Activated naive CD4-positive, alpha-beta T cell treated with anti-CD3 and anti-CD28 coated beads, Interleukin-2, amount 50 U/mL, for 72 hours (primary cell): Measurements from ENCODE around the gene SUGP2. TPM values are rescaled to one million over a fixed set of nuclear protein-coding genes. Genes with fewer than 3 reads are reported as not detected.

Experiments used
- ATAC-seq, 2 donors: fragments of 150-1000 bp; cut with Tn5 transposase; 2 replicates each; pipeline ENCODE4 v1.10.0; 2021; ENCODE audit warnings: mild to moderate bottlenecking in 2 of 2, moderate library complexity in 2 of 2
- DNase-seq, 2 donors: peaks; one replicate each; pipeline ENCODE4 v3.0.0; 2021 to 2022; ENCODE audit warnings: low spot score in 2 of 2
- H3K27ac Mint-ChIP-seq, 2 donors: one replicate each; pipeline ENCODE4 v1.8.0; 2022; ENCODE audit warnings: mild to moderate bottlenecking in 2 of 2, mixed read lengths in 2 of 2
- H3K36me3 Mint-ChIP-seq, 2 donors: one replicate each; pipeline ENCODE4 v1.8.0; 2022; ENCODE audit warnings: mixed read lengths in 2 of 2
- H3K9me3 Mint-ChIP-seq, 2 donors: one replicate each; pipeline ENCODE4 v1.8.0; 2022; ENCODE audit warnings: mixed read lengths in 2 of 2
- total RNA-seq, 2 donors: library from RNA; stranded (reverse); gene quantifications; one replicate each; pipeline ENCODE4 v1.2.3, GENCODE V29; 2022

SUGP2 gene
- total RNA-seq, 2 donors from 2014 or later = 119 to 248 TPM

- ATAC-seq = peak in 1 of 2 donors; percentile 12
- Mint-ChIP-seq H3K9me3 (no peaks in the 10 kb centered on the region), H3K27ac (no peak overlapping the region), H3K36me3 (peaks cover 0 to 9% of the 10 kb centered on the region in 2 donors)
- DNase-seq = no peak
These were observed 43.1 kb downstream of the SUGP2 start for GRCh38 chr19:18990128-18990708.

DNA sequence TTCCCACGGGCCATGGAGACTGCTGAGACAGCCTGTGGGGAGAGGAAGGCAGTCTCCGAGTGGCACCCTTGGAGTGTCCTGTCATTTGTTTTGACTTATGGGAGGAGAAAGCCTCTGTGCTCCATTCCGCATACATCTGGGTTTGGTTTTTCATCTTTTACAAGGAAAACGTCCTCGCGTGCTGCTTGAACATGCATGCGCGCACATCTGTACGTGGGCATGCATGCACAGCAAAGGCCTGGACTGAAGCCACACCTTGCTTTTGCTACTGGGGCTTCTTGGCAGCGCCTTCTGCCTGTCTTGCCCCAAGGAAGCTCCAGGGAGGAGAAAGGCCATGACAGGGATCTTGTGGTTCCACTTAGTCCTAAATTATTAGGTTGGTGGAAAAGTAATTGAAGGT is 44.0 kb downstream of the SUGP2 start:
- DNase-seq (no peak), ATAC-seq (no peak)
- H3K36me3 Mint-ChIP-seq = peaks cover 0 to 9% of the 10 kb centered on the region in 2 donors
- H3K9me3 Mint-ChIP-seq = no peaks in the 10 kb centered on the region
- peak overlapping the region in 1 of 2 donors; percentile 30 for H3K27ac Mint-ChIP-seq

DNA sequence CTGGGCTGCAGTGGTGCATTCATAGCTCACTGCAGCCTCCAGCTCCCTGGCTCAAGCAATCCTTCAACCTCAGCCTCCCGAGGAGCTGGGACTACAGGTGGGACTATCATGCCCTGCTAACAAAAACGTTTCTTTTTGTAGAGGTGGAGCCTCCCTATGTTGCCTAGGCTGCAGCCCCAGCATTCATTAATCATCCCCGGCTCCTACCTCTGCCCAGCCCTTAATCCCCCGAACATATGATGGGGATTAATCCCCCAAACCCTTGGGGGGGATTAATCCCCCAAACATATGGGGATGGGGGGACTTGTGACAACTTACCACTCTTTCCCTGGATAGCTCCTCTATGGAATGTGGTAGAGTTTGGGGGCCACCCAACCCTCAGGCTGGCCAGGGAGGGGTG is 45.9 kb downstream of the SUGP2 start:
- Mint-ChIP-seq H3K9me3 (no peaks in the 10 kb centered on the region), H3K27ac (no peak overlapping the region)

DNA sequence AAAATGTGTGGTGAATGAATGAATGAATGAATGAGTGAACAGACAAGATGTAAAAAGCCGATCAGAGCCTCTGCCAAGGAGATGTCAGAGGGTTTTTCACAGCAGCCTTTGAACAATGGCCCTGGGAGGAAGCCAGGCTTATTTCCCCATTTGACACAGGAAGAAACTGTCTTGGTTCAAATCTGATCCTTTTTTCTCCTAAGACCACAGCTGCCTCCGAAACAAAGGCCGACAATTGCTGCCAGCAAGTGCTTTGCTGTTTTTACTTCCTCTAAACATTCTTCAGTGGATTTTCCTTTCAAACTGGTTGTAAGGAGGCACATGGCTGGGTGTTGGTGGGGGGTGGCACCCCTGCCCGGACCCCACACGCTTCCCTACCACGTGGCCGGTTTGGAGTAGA is 48.1 kb downstream of the SUGP2 start:
- no peak for DNase-seq
- no peak for ATAC-seq
- H3K9me3 Mint-ChIP-seq = no peaks in the 10 kb centered on the region
- H3K36me3 Mint-ChIP-seq = no peaks in the 10 kb centered on the region
- no peak overlapping the region for H3K27ac Mint-ChIP-seq

More for the DNA sequence above, 45.9 kb downstream of the SUGP2 start:
- no peaks in the 10 kb centered on the region for H3K36me3 Mint-ChIP-seq
- no peak for ATAC-seq
- DNase-seq = no peak

DNA sequence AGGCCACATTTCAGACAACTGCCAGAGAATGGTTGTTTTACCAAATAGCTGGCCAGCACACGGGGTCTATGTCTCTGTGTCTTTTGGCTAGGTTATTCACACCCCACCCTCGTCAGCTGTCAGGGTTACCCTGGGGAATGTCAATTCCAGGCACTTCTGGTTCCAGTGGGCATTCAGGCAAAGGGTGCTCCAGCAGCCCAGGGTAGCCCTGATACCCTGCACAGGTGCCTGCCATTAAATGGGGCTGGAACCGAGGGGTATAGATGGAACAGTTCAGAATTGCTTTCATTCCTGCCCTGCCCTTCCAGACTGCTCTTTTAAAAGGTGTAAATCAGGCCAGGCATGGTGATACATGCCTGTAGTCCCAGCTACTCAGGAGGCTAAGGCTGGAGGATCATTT is 49.1 kb downstream of the SUGP2 start:
- DNase-seq (no peak), ATAC-seq (no peak)
- no peaks in the 10 kb centered on the region for H3K36me3 Mint-ChIP-seq
- H3K27ac Mint-ChIP-seq = no peak overlapping the region
- no peaks in the 10 kb centered on the region for H3K9me3 Mint-ChIP-seq

DNA sequence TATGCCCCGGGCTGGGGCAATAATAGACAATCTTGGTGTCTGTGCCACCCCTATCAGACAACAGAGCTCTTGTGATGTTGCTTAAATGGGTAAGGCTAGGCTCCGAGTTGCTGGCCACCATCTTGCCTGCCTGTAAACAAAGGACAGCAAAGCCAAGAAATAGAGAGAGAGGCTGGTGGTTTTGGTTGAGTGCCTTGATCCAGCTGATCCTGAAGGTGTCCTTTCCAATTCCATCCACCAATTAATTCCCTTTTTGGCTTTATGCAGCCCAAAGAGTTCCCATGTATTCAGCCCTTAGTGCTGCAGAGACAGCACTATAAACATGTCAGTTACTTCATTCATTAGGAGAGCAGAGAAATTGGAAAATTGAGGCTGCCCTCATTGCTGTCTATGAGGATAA is 50.6 kb downstream of the SUGP2 start:
- DNase-seq (no peak), ATAC-seq (no peak)
- Mint-ChIP-seq H3K36me3 (no peaks in the 10 kb centered on the region), H3K9me3 (no peaks in the 10 kb centered on the region), H3K27ac (no peak overlapping the region)

DNA sequence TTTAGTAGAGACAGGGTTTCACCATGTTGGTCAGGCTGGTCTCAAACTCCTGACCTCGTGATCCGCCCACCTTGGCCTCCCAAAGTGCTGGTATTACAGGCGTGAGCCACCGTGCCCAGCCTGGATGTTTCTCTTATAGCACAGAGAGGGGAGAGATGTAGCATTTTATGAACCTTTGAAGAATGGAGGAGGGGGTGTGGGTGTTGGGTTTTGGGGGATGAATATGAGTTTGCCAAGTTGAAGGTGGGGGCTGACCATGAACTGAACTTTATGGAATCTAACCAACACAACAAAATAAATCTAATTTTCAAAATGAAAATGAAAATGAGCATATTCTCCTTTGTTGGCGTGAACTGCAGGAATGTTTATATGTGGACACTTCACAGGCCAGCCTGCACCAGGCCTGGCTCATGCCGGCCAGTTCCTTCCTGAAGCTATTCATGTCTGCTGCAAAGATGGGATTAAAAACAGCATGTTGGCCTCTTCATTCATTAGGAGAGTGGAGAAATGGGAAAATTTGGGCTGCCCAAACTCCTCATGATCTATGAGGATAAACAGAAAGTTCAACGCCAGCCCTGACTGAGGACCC is 52.8 kb downstream of the SUGP2 start:
- DNase-seq = no peak
- Mint-ChIP-seq H3K27ac (no peak overlapping the region), H3K9me3 (no peaks in the 10 kb centered on the region), H3K36me3 (no peaks in the 10 kb centered on the region)
- ATAC-seq = no peak

GRCh38 chr19:18978616-18979015 is 54.7 kb downstream of the SUGP2 start:
- DNase-seq (no peak), ATAC-seq (no peak)
- Mint-ChIP-seq H3K36me3 (no peaks in the 10 kb centered on the region), H3K27ac (no peak overlapping the region), H3K9me3 (no peaks in the 10 kb centered on the region)

DNA sequence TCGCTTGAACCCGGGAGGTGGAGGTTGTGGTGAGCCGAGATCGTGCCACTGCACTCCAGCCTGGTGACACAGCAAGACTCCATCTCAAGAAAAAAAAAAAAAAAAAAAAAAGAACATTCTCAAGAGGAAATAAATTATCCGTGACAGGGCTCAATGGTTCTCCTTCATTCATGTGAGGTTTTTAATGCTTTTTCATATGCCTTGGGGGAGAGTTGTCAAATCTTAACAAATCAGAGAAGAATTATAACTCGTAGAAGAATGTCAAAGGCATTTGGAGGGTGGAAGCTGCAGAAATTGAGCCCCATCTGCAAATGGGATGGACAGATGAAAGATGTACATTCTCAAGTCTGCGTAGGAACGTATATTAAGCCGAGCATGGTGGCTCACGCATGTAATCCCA is 57.4 kb downstream of the SUGP2 start:
- no peaks in the 10 kb centered on the region for H3K36me3 Mint-ChIP-seq
- DNase-seq (no peak), ATAC-seq (no peak)
- no peak overlapping the region for H3K27ac Mint-ChIP-seq
- H3K9me3 Mint-ChIP-seq = no peaks in the 10 kb centered on the region

DNA sequence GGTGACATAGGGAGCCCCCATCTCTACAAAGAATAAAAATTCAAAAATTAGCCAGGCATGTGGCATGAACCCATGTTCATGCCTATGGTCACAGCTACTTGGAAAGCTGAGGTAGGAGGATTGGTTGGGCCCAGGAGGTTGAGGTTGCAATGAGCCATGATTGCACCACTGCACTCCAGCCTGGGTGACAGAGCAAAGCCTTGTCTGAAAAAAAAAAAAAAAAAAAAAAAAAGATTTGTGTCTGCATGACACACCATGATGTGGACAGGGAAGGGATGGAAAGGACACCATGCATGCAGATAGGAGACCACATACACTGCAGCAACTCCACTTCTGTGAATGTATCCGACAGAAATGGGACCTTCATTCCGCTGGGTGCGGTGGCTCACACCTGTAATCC is 58.3 kb downstream of the SUGP2 start:
- no peak for DNase-seq
- no peak for ATAC-seq
- Mint-ChIP-seq H3K27ac (no peak overlapping the region), H3K36me3 (no peaks in the 10 kb centered on the region), H3K9me3 (no peaks in the 10 kb centered on the region)

- ATAC-seq (no peak), DNase-seq (no peak)
- Mint-ChIP-seq H3K36me3 (no peaks in the 10 kb centered on the region), H3K27ac (no peak overlapping the region), H3K9me3 (no peaks in the 10 kb centered on the region)
These were observed 60.5 kb downstream of the SUGP2 start for GRCh38 chr19:18972851-18973250.

DNA sequence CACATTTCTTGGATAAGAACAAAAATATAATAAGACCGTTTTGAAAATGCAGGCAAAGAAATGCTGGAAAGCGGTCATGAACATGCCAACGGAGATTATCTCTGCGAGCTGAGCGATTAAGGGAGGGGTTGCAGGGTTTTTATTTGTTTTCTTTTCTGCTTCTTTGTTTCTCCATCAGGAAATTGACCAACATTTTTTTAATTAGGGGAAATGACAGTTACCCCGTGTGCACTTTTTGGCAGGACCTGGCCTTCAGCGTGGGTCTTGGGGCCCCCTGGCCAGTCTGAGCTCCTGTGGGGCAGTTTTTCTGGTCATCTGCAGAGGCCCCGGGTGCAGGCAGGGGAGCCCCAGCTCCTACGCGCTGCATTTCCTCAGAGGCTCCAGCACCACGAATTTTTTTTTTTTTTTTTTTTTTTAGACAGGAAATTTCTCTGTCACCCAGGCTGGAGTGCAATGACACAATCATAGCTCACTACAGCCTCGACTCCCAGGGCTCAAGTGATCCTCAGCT is 61.0 kb downstream of the SUGP2 start:
- Mint-ChIP-seq H3K36me3 (no peaks in the 10 kb centered on the region), H3K27ac (no peak overlapping the region), H3K9me3 (no peaks in the 10 kb centered on the region)
- ATAC-seq (no peak), DNase-seq (no peak)

DNA sequence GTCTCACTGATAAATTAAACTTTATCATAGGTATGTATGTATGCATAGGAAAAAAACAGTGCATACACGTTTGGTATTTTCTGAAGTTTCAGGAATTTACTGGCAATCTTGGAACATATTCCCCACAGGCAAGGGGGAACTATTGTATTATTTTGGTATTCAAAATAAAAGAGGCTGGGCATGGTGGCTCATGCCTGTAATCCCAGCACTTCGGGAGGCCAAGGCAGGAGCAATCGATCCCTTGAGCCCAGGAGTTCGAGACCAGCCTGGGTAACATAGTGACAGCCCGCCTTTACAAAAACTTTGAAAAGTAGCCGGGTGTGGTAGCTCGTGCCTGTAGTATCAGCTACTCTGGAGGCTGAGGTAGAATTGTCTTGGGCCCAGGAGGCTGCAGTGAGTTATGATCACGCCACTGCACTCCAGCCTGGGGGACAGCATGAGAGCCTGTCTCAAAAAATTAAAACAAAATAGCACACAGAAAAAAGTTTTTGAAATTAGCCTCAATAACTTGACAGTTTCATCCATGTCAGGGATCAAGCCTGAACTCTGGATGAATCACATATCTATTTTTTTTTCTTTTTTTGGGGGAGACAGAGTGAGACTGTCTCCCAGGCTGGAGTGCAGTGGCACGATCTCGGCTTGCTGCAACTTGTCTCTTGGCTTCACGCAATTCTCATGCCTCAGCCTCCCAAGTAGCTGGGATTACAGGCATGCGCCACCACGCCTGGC is 63.2 kb downstream of the SUGP2 start:
- DNase-seq = no peak
- no peak for ATAC-seq
- Mint-ChIP-seq H3K27ac (no peak overlapping the region), H3K9me3 (no peaks in the 10 kb centered on the region), H3K36me3 (no peaks in the 10 kb centered on the region)

DNA sequence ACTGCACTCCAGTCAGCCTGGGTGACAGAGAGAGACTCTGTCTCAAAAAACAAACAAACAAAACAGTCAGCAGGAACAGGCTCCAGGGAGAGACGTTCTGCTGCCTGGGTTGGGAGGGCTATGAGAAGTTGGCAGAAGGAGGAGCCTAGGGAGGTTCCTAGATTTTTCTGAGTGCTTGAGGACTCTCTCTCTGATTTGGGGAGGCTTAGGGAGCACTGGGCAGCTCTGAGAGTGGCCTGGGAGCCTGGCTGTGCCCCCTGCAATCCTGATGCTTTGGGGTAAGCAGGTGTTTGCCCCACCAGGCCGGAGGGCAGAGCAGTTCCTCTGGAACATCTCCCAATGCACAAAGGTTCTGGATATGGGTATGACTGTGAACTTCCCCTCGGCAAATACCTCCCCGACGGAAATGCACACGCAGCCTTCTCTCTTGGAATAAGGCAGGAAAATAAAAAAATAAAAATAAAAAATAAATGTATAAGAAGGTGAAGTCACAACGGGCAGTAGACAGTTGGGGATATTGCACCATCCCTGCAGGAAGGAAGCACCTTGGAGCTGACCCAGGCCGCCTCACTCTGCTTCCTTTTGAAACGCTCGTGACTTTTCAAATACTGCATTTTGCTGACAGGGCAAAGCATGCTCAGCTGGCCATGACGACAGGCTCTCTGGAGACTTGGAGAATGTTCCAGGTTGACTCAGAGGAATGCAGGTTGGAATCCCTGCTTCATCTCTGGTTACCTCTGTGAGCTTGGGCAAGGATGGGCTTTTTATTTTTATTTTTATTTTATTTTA is 65.8 kb downstream of the SUGP2 start:
- no peak overlapping the region for H3K27ac Mint-ChIP-seq
- no peaks in the 10 kb centered on the region for H3K9me3 Mint-ChIP-seq
- ATAC-seq (no peak), DNase-seq (no peak)
- no peaks in the 10 kb centered on the region for H3K36me3 Mint-ChIP-seq

GRCh38 chr19:18966307-18966706 is 67.0 kb downstream of the SUGP2 start:
- no peak overlapping the region for H3K27ac Mint-ChIP-seq
- H3K9me3 Mint-ChIP-seq = no peaks in the 10 kb centered on the region
- H3K36me3 Mint-ChIP-seq = no peaks in the 10 kb centered on the region
- no peak for DNase-seq
- no peak for ATAC-seq

- H3K36me3 Mint-ChIP-seq = no peaks in the 10 kb centered on the region
- no peak for ATAC-seq
- no peaks in the 10 kb centered on the region for H3K9me3 Mint-ChIP-seq
- no peak for DNase-seq
- no peak overlapping the region for H3K27ac Mint-ChIP-seq
These were observed 69.2 kb downstream of the SUGP2 start for GRCh38 chr19:18964121-18964520.
